NCI-H1436 treated with DMSO at 0.1 percent for 48 hours (cell line): ENCODE data around the gene CRISPLD2.

Source experiments
- DNase-seq: peaks from one replicate; lab custom pipeline; 2025; lab: John Stamatoyannopoulos, UW

CRISPLD2 gene

GRCh38 chr16:84957192-84957591 lies 137.4 kb downstream of the CRISPLD2 start:
- DNase-seq = no peak

- no peak for DNase-seq
Measured at GRCh38 chr16:84957792-84958191, 138.0 kb downstream of the CRISPLD2 start.
